ENCODE results near the gene CCSER1.

GRCh38 chr4:90081432-90082144 lies 45.6 kb upstream of the CCSER1 start:
- TF ChIP-seq CTCF (conservative IDR thresholded peaks at IDR 0.05 in 1 of 2, IDR thresholded peaks at IDR 0.05 in 1 of 2; ENCODE audit: extremely low read depth in 1 of 2, insufficient read depth in 1 of 2, low read depth in 1 of 2, low read length in 2 of 2) (no peak), EZH2 (IDR thresholded peaks at IDR 0.05; ENCODE audit: borderline replicate concordance, low read length) (no peak)

All from mammary epithelial cell (primary cell).